ENCODE data around the gene PCDHB16.

PCDHB16 gene

GRCh38 chr5:141234109-141234667, 52.0 kb downstream of the PCDHB16 start:
- DNase-seq (ENCODE audit: low spot score) = no peak
